WTC11 (cell line): ENCODE measurements around the gene PPP2R1A.

ENCODE experiments used
- ELF4 ChIP-seq: sonication (generic); formaldehyde crosslinking; IDR thresholded peaks from 2 replicates; pipeline ENCODE4 v1.8.1; 2022; ENCODE audit warnings: low read depth, mild to moderate bottlenecking, moderate library complexity, missing genetic modification reagents
- NR2C2 ChIP-seq: sonication (generic); formaldehyde crosslinking; IDR thresholded peaks from 2 replicates; pipeline ENCODE4 v1.8.0; 2022; ENCODE audit warnings: mild to moderate bottlenecking, missing genetic modification reagents
- ZNF121 ChIP-seq: sonication (generic); formaldehyde crosslinking; IDR thresholded peaks from 2 replicates; pipeline ENCODE4 v1.8.0; 2023; ENCODE audit warnings: missing genetic modification reagents
- TF ChIP-seq, protein P1 (sequence below): fragments of 200-600 bp; IDR thresholded peaks from 2 replicates; pipeline ENCODE4 v1.8.0; 2022; ENCODE audit warnings: antibody characterized with exemption

DNA sequence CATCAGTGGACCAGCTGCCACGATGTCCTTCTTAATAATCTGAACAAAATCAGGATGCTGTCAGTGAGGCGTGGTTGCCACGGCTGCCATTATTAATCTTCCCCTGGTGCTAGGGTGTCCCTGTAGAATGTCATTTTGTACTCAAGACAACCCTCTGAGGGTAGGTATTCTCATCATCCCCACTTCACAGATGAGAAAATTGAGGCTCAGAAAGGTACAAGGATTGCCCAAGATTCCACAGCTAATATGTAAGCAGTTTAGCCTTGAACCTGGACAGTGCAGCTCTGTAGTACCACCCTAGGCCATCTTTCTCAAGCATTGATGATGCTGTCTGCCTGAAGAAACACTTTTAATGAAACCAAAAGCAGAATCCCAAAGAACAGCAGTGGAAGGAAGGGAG lies 8.1 kb downstream of the PPP2R1A start:
- TF ChIP-seq NR2C2 (CRISPR knock-in tag) (no peak), ELF4 (CRISPR knock-in tag) (no peak), ZNF121 (CRISPR knock-in tag) (no peak)
- TF ChIP-seq, protein P1, sequence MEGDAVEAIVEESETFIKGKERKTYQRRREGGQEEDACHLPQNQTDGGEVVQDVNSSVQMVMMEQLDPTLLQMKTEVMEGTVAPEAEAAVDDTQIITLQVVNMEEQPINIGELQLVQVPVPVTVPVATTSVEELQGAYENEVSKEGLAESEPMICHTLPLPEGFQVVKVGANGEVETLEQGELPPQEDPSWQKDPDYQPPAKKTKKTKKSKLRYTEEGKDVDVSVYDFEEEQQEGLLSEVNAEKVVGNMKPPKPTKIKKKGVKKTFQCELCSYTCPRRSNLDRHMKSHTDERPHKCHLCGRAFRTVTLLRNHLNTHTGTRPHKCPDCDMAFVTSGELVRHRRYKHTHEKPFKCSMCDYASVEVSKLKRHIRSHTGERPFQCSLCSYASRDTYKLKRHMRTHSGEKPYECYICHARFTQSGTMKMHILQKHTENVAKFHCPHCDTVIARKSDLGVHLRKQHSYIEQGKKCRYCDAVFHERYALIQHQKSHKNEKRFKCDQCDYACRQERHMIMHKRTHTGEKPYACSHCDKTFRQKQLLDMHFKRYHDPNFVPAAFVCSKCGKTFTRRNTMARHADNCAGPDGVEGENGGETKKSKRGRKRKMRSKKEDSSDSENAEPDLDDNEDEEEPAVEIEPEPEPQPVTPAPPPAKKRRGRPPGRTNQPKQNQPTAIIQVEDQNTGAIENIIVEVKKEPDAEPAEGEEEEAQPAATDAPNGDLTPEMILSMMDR: no peak
